ENCODE results near the gene NFE2L1. TPM values are rescaled to one million over a fixed set of nuclear protein-coding genes. Genes with fewer than 3 reads are reported as not detected.

The NFE2L1 gene
- total and polyA plus RNA-seq, 2 of the 8 experiments (the other 6 are each of a cell fraction or from before 2014, with no cell fraction given): 140 to 143 TPM

GRCh38 chr17:48047741-48048383 lies at the start of gene NFE2L1 (continued):
- no peak for TF ChIP-seq EZH2 (IDR thresholded peaks at IDR 0.05; ENCODE audit: low read depth, low read length, severe bottlenecking)
- peak; percentile 99 for TF ChIP-seq MAX (IDR thresholded peaks at IDR 0.05)
- no peak for TF ChIP-seq EGR1 (IDR thresholded peaks at IDR 0.05; ENCODE audit: borderline replicate concordance, low read depth, low read length)
- TF ChIP-seq USF2 (IDR thresholded peaks at IDR 0.05; ENCODE audit: low read length): peak; percentile 42; the same call in 1 of the 2 replicates
- TF ChIP-seq CHD2 (IDR thresholded peaks at IDR 0.05; ENCODE audit: low read length): peak; percentile 90
- TF ChIP-seq RNF2 (IDR thresholded peaks at IDR 0.05; ENCODE audit: borderline replicate concordance, low read depth, low read length, missing control alignments, poor library complexity, severe bottlenecking): peak; percentile 42
- TF ChIP-seq SIN3A (conservative IDR thresholded peaks at IDR 0.05 in 1 of 2, IDR thresholded peaks at IDR 0.05 in 1 of 2; ENCODE audit: low read depth in 1 of 2, low read length in 2 of 2): 0 out of 4 replicates have a peak, but pooled peaks of 1 of the 2 experiments have one; percentile 75
- no peak for TF ChIP-seq FOSL1 (IDR thresholded peaks at IDR 0.05; ENCODE audit: insufficient read depth, low read depth, low read length)
- peak; percentile 99 for TF ChIP-seq YY1 (IDR thresholded peaks at IDR 0.05; ENCODE audit: low read depth, low read length)
- no peak for TF ChIP-seq CEBPB (IDR thresholded peaks at IDR 0.05; ENCODE audit: low read depth, low read length)
- peak; percentile 41; the same call in 1 of the 2 replicates for TF ChIP-seq MAFK (IDR thresholded peaks at IDR 0.05; ENCODE audit: low read depth, low read length)
- TF ChIP-seq SUZ12 (IDR thresholded peaks at IDR 0.05; ENCODE audit: low read length): no peak
- TF ChIP-seq TCF12 (IDR thresholded peaks at IDR 0.05; ENCODE audit: low read depth, low read length): 0 out of 2 replicates have a peak, but pooled peaks have one; percentile 19
- peak; percentile 97 for TF ChIP-seq TAF1 (IDR thresholded peaks at IDR 0.05; ENCODE audit: low read depth, low read length)
- no peak for TF ChIP-seq JUND (IDR thresholded peaks at IDR 0.05; ENCODE audit: low read length)
- 0 out of 4 replicates have a peak, but pooled peaks of 1 of the 2 experiments have one; percentile 87 for TF ChIP-seq HDAC2 (IDR thresholded peaks at IDR 0.05; ENCODE audit: borderline replicate concordance in 1 of 2, low read depth in 2 of 2, low read length in 2 of 2)
- peak; percentile 36 for TF ChIP-seq ASH2L (IDR thresholded peaks at IDR 0.05; ENCODE audit: low read length)
- peak; percentile 98 for TF ChIP-seq SP1 (IDR thresholded peaks at IDR 0.05; ENCODE audit: low read depth, low read length)
- TF ChIP-seq CBX5 (IDR thresholded peaks at IDR 0.05; ENCODE audit: low read depth, low read length): no peak
- TF ChIP-seq ZNF274 (IDR thresholded peaks at IDR 0.05; ENCODE audit: borderline replicate concordance, extremely low read depth, low read length): no peak
- TF ChIP-seq ATF2 (IDR thresholded peaks at IDR 0.05; ENCODE audit: low read length): no peak; the same call in 1 of the 2 replicates

Measured in H1 (cell line).